ENCODE measurements around the gene ZDHHC18.

ZDHHC18 gene

DNA sequence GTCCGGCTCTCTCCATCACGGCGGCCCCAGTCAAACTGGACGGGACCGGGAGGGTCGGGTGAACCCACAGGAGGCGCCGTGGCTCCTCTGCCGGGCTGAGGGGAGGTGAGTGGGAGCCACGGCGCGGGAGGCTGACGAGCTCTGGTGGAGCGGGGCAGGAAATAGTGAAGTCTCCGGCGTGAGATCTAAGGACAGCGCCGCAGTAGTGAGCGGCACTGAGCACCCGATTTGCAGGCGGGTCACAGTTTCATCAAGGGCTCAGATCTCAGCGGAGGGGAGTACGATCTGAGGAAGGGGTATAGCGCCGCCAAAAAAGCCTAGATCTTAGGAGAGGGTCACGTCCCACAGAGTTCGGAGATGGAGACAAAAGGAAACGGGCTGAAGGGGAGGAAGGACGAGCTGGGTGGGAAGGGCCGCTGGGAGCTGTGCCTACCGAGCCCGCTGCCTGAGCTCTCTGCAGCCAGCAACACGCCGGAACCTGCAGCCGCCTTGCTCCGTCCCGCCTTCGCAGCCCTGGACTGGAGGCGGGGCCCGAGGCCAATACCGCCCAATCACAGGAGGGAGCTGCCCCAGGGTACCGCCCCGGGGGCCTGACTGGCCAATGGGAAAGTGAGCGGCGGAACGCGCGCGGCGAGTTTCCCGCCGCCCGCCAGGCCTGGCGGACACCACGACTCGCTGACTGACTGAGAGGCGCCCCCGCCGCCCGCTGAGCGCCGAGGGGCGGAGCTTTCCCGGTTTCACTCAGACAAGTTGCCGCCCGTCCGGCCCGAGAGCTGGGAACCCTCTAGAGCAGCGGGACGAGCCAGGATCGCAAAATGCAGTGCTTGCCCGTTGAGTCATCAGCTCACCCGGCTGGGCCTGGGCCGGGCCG, 38.4 kb downstream of the ZDHHC18 start (continued):
- TF ChIP-seq, protein P1, sequence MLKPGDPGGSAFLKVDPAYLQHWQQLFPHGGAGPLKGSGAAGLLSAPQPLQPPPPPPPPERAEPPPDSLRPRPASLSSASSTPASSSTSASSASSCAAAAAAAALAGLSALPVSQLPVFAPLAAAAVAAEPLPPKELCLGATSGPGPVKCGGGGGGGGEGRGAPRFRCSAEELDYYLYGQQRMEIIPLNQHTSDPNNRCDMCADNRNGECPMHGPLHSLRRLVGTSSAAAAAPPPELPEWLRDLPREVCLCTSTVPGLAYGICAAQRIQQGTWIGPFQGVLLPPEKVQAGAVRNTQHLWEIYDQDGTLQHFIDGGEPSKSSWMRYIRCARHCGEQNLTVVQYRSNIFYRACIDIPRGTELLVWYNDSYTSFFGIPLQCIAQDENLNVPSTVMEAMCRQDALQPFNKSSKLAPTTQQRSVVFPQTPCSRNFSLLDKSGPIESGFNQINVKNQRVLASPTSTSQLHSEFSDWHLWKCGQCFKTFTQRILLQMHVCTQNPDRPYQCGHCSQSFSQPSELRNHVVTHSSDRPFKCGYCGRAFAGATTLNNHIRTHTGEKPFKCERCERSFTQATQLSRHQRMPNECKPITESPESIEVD (tag by site-specific recombination; IDR thresholded peaks at IDR 0.05), result no peak
- TF ChIP-seq, protein P2, sequence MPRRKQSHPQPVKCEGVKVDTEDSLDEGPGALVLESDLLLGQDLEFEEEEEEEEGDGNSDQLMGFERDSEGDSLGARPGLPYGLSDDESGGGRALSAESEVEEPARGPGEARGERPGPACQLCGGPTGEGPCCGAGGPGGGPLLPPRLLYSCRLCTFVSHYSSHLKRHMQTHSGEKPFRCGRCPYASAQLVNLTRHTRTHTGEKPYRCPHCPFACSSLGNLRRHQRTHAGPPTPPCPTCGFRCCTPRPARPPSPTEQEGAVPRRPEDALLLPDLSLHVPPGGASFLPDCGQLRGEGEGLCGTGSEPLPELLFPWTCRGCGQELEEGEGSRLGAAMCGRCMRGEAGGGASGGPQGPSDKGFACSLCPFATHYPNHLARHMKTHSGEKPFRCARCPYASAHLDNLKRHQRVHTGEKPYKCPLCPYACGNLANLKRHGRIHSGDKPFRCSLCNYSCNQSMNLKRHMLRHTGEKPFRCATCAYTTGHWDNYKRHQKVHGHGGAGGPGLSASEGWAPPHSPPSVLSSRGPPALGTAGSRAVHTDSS (tag by site-specific recombination; IDR thresholded peaks at IDR 0.05), result no peak
- TF ChIP-seq, protein P3, sequence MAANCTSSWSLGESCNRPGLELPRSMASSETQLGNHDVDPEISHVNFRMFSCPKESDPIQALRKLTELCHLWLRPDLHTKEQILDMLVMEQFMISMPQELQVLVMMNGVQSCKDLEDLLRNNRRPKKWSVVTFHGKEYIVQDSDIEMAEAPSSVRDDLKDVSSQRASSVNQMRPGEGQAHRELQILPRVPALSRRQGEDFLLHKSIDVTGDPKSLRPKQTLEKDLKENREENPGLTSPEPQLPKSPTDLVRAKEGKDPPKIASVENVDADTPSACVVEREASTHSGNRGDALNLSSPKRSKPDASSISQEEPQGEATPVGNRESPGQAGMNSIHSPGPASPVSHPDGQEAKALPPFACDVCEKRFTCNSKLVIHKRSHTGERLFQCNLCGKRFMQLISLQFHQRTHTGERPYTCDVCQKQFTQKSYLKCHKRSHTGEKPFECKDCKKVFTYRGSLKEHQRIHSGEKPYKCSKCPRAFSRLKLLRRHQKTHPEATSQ (tag by site-specific recombination; IDR thresholded peaks at IDR 0.05), result peak; percentile 90
- TF ChIP-seq, protein P4, sequence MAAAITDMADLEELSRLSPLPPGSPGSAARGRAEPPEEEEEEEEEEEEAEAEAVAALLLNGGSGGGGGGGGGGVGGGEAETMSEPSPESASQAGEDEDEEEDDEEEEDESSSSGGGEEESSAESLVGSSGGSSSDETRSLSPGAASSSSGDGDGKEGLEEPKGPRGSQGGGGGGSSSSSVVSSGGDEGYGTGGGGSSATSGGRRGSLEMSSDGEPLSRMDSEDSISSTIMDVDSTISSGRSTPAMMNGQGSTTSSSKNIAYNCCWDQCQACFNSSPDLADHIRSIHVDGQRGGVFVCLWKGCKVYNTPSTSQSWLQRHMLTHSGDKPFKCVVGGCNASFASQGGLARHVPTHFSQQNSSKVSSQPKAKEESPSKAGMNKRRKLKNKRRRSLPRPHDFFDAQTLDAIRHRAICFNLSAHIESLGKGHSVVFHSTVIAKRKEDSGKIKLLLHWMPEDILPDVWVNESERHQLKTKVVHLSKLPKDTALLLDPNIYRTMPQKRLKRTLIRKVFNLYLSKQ (tag by site-specific recombination; IDR thresholded peaks at IDR 0.05; ENCODE audit: borderline replicate concordance), result no peak
- TF ChIP-seq, protein P5, sequence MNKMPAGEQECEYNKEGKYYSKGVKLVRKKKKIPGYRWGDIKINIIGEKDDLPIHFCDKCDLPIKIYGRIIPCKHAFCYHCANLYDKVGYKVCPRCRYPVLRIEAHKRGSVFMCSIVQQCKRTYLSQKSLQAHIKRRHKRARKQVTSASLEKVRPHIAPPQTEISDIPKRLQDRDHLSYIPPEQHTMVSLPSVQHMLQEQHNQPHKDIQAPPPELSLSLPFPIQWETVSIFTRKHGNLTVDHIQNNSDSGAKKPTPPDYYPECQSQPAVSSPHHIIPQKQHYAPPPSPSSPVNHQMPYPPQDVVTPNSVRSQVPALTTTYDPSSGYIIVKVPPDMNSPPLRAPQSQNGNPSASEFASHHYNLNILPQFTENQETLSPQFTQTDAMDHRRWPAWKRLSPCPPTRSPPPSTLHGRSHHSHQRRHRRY (tag by site-specific recombination; IDR thresholded peaks at IDR 0.05), result 0 out of 2 replicates have a peak, but pooled peaks have one; percentile 15
- TF ChIP-seq ZNF423 (tag by site-specific recombination; IDR thresholded peaks at IDR 0.05), result no peak
- TF ChIP-seq, protein P6, sequence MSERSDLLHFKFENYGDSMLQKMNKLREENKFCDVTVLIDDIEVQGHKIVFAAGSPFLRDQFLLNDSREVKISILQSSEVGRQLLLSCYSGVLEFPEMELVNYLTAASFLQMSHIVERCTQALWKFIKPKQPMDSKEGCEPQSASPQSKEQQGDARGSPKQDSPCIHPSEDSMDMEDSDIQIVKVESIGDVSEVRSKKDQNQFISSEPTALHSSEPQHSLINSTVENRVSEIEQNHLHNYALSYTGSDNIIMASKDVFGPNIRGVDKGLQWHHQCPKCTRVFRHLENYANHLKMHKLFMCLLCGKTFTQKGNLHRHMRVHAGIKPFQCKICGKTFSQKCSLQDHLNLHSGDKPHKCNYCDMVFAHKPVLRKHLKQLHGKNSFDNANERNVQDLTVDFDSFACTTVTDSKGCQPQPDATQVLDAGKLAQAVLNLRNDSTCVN (tag by site-specific recombination; optimal IDR thresholded peaks at IDR 0.05), result peak; percentile 86
- TF ChIP-seq ZNF473 (tag by site-specific recombination; IDR thresholded peaks at IDR 0.05), result no peak
- TF ChIP-seq, protein P7, sequence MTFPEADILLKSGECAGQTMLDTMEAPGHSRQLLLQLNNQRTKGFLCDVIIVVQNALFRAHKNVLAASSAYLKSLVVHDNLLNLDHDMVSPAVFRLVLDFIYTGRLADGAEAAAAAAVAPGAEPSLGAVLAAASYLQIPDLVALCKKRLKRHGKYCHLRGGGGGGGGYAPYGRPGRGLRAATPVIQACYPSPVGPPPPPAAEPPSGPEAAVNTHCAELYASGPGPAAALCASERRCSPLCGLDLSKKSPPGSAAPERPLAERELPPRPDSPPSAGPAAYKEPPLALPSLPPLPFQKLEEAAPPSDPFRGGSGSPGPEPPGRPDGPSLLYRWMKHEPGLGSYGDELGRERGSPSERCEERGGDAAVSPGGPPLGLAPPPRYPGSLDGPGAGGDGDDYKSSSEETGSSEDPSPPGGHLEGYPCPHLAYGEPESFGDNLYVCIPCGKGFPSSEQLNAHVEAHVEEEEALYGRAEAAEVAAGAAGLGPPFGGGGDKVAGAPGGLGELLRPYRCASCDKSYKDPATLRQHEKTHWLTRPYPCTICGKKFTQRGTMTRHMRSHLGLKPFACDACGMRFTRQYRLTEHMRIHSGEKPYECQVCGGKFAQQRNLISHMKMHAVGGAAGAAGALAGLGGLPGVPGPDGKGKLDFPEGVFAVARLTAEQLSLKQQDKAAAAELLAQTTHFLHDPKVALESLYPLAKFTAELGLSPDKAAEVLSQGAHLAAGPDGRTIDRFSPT (tag by site-specific recombination; IDR thresholded peaks at IDR 0.05), result peak; percentile 71; the same call in 1 of the 2 replicates
- 0 out of 2 replicates have a peak, but pooled peaks have one; percentile 24 for TF ChIP-seq ZNF366 (tag by site-specific recombination; conservative IDR thresholded peaks at IDR 0.05)
- TF ChIP-seq ZNF184 (tag by site-specific recombination; IDR thresholded peaks at IDR 0.05), result peak; percentile 42; the same call in 1 of the 2 replicates
- TF ChIP-seq, protein P8, sequence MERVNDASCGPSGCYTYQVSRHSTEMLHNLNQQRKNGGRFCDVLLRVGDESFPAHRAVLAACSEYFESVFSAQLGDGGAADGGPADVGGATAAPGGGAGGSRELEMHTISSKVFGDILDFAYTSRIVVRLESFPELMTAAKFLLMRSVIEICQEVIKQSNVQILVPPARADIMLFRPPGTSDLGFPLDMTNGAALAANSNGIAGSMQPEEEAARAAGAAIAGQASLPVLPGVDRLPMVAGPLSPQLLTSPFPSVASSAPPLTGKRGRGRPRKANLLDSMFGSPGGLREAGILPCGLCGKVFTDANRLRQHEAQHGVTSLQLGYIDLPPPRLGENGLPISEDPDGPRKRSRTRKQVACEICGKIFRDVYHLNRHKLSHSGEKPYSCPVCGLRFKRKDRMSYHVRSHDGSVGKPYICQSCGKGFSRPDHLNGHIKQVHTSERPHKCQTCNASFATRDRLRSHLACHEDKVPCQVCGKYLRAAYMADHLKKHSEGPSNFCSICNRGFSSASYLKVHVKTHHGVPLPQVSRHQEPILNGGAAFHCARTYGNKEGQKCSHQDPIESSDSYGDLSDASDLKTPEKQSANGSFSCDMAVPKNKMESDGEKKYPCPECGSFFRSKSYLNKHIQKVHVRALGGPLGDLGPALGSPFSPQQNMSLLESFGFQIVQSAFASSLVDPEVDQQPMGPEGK (tag by site-specific recombination; IDR thresholded peaks at IDR 0.05), result peak; percentile 94
- no peak for TF ChIP-seq ZNF202 (tag by site-specific recombination; IDR thresholded peaks at IDR 0.05; ENCODE audit: borderline replicate concordance)
- TF ChIP-seq ZNF155 (tag by site-specific recombination; IDR thresholded peaks at IDR 0.05), result no peak
- no peak for TF ChIP-seq ZNF354C (tag by site-specific recombination; IDR thresholded peaks at IDR 0.05; ENCODE audit: borderline replicate concordance, low read depth)
- TF ChIP-seq ZNF501 (tag by site-specific recombination; IDR thresholded peaks at IDR 0.05), result peak; percentile 26; the same call in 1 of the 2 replicates
- TF ChIP-seq ZNF561 (tag by site-specific recombination; IDR thresholded peaks at IDR 0.05; ENCODE audit: borderline replicate concordance), result peak; percentile 98
- peak; percentile 41; the same call in 1 of the 2 replicates for TF ChIP-seq KLF9 (tag by site-specific recombination; IDR thresholded peaks at IDR 0.05; ENCODE audit: low read depth)
- no peak for TF ChIP-seq ZFP41 (tag by site-specific recombination; IDR thresholded peaks at IDR 0.05; ENCODE audit: borderline replicate concordance)
- no peak for TF ChIP-seq GFI1B (tag by site-specific recombination; IDR thresholded peaks at IDR 0.05)
- peak; percentile 67 for TF ChIP-seq EGR2 (tag by site-specific recombination; IDR thresholded peaks at IDR 0.05; ENCODE audit: low read depth)
- TF ChIP-seq, protein P9, sequence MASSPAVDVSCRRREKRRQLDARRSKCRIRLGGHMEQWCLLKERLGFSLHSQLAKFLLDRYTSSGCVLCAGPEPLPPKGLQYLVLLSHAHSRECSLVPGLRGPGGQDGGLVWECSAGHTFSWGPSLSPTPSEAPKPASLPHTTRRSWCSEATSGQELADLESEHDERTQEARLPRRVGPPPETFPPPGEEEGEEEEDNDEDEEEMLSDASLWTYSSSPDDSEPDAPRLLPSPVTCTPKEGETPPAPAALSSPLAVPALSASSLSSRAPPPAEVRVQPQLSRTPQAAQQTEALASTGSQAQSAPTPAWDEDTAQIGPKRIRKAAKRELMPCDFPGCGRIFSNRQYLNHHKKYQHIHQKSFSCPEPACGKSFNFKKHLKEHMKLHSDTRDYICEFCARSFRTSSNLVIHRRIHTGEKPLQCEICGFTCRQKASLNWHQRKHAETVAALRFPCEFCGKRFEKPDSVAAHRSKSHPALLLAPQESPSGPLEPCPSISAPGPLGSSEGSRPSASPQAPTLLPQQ (tag by site-specific recombination; IDR thresholded peaks at IDR 0.05), result peak; percentile 74

All from HEK293 (cell line).